Measurements from ENCODE around the gene FLNB.

Gene FLNB

GRCh38 chr3:58008141-58009025, at the start of gene FLNB:
Gene FLNB, plus strand, starts transcription at chr3:58008422. Its CDS starts 143 bp downstream, at chr3:58008565.
- DNase-seq (ENCODE audit: low read depth in 2 of 2) = peak; percentile 70 to 74
- peak; percentile 72 for TF ChIP-seq CTCF (IDR thresholded peaks at IDR 0.05; ENCODE audit: low read depth, low read length)
- H3K4me3 ChIP-seq (replicated peaks in 1 of 2; ENCODE audit: low read depth in 2 of 2, low read length in 2 of 2) = peak within 1 kb of the TSS; percentile 61 to 97

DNA sequence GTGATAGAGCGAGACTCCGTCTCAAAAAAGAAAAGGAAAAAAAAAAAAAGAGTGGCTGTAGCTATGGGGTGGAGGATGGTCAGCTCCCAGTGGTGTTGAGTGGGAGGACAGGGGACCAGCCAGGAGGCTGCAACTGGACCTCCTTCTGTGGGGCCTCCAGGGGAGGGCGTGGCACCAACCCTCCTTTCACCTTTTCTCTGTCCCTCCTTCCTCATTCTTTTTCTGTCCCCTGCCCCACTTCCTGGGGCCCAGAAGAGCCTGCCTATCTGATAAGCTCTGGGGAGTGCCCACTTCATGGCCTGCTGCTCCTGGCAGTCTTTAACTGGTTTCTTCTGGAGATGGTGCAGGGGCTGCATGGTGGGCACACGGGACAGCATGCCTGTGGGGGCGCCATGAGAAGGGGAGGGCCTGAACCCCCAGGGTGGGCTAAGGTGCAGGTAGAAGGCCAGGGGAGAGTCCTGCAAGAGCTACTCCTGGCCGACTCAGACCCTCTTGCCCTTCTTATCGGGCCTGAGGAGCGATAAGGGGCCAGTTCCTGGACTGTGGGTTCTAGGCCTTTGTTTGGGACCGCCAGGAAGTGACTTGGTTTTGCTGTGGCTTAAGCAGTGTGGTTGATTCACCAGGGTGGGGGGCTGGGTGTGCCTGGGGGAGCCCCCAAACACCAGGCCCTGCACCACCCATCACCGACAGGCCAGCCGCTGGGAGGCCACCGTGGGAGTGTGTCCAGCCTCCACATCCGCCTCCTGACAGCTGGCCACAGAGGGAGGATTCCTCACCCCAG, 49.4 kb upstream of the FLNB start:
- H3K4me3 ChIP-seq (replicated peaks in 1 of 2; ENCODE audit: low read depth in 2 of 2, low read length in 2 of 2) = no peak overlapping the region
- peak; percentile 41 to 61 for DNase-seq (ENCODE audit: low read depth in 2 of 2)
- no peak for TF ChIP-seq CTCF (IDR thresholded peaks at IDR 0.05; ENCODE audit: low read depth, low read length)

- peak overlapping the region in 1 of 2 donors; percentile 18 for H3K4me3 ChIP-seq (replicated peaks in 1 of 2; ENCODE audit: low read depth in 2 of 2, low read length in 2 of 2)
- TF ChIP-seq CTCF (IDR thresholded peaks at IDR 0.05; ENCODE audit: low read depth, low read length) = no peak
- DNase-seq (ENCODE audit: low read depth in 2 of 2) = peak; percentile 54 to 72
Observed at GRCh38 chr3:57959423-57960173, 48.6 kb upstream of the FLNB start.

DNA sequence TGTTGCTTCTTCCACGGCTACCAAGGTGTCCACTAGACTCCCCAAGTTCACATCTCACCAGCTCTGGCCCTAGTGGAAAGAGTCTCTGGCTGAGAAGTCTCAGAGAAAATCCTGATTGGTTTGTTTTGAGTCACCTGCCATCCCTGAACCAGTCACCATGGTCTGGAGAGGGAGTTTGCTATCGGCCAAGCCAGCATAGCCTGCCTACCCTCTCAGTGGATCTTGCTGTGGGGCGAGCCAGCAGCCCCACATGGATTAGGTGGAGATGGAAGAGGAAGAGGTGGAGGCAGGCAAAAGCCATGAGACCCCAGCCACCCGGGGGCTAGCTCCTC, 48.1 kb upstream of the FLNB start:
- TF ChIP-seq CTCF (IDR thresholded peaks at IDR 0.05; ENCODE audit: low read depth, low read length) = no peak
- no peak overlapping the region for H3K4me3 ChIP-seq (replicated peaks in 1 of 2; ENCODE audit: low read depth in 2 of 2, low read length in 2 of 2)
- DNase-seq (ENCODE audit: low read depth in 2 of 2) = no peak

DNA sequence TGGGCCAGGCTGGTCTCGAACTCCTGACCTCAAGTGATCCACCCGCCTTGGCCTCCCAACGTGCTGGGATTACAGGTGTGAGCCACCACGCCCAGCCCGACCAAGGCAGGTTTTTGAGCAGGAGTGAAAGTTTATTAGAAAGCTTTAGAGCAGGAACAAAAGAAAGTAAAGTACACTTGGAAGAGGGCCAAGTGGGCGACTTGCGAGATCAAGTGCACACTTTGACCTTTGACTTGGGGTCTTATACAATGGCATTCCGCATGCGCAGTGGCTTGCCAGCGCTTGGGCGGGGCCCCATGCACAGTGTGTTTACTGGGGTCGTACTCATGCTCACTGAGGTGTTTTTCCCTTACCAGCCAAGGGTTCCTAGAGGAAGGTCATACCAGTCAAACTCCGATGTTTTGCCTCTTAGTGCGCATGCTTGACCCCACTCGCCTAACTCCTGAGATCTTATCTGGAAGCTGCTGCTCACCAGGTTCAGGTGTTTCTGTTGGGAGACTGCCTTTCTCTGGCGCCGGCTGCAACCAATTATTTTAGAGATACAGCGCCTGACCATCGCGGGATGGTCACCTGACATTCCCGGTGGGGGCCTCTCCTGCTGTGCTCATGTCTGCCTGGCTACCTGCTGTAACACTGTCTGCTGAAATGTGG, 46.9 kb upstream of the FLNB start:
- TF ChIP-seq CTCF (IDR thresholded peaks at IDR 0.05; ENCODE audit: low read depth, low read length) = no peak
- H3K4me3 ChIP-seq (replicated peaks in 1 of 2; ENCODE audit: low read depth in 2 of 2, low read length in 2 of 2) = no peak overlapping the region
- DNase-seq (ENCODE audit: low read depth in 2 of 2) = no peak

- TF ChIP-seq CTCF (IDR thresholded peaks at IDR 0.05; ENCODE audit: low read depth, low read length) = peak; percentile 54
- no peak overlapping the region for H3K4me3 ChIP-seq (replicated peaks in 1 of 2; ENCODE audit: low read depth in 2 of 2, low read length in 2 of 2)
- DNase-seq (ENCODE audit: low read depth in 2 of 2) = peak; percentile 60 to 77
Observed at GRCh38 chr3:57961828-57962447, 46.3 kb upstream of the FLNB start.

Measured in cardiac fibroblast (primary cell).